Type B pancreatic cell (in vitro differentiated cells): Measurements from ENCODE around the gene SULT2B1. TPM values are rescaled to one million over a fixed set of nuclear protein-coding genes. Genes with fewer than 3 reads are reported as not detected.

Source experiments
- DNase-seq: peaks from one replicate; pipeline ENCODE4 v3.0.0; 2021; ENCODE audit warnings: mixed read lengths; ENCODE audit not compliant: unreplicated experiment; ENCODE audit errors: extremely low spot score
- H3K27ac Mint-ChIP-seq: 2 replicates; pipeline ENCODE4 v1.8.0; 2021; ENCODE audit warnings: mild to moderate bottlenecking, mixed read lengths
- H3K27me3 Mint-ChIP-seq: 2 replicates; pipeline ENCODE4 v1.8.0; 2021; ENCODE audit warnings: mixed read lengths
- H3K36me3 Mint-ChIP-seq: 2 replicates; pipeline ENCODE4 v1.8.0; 2021; ENCODE audit warnings: mixed read lengths
- H3K4me1 Mint-ChIP-seq: one replicate; pipeline ENCODE4 v1.8.0; 2021; ENCODE audit warnings: mixed read lengths; ENCODE audit not compliant: unreplicated experiment
- H3K4me3 Mint-ChIP-seq: 2 replicates; pipeline ENCODE4 v1.8.0; 2021; ENCODE audit warnings: mild to moderate bottlenecking, mixed read lengths
- H3K9me3 Mint-ChIP-seq: 2 replicates; pipeline ENCODE4 v1.8.0; 2021; ENCODE audit warnings: mixed read lengths
- CTCF ChIP-seq: fragments of 200-600 bp; sonication (generic); conservative IDR thresholded peaks from 2 replicates; pipeline ENCODE4 v1.5.0; 2021; ENCODE audit warnings: antibody characterized with exemption, mild to moderate bottlenecking
- total RNA-seq: library from RNA; stranded (reverse); gene quantifications from 2 replicates; pipeline ENCODE4 v1.2.1, GENCODE V29; 2021; ENCODE audit warnings: low replicate concordance

Gene SULT2B1
- total RNA-seq, 1 donor from 2014 or later, result 0.77 TPM

DNA sequence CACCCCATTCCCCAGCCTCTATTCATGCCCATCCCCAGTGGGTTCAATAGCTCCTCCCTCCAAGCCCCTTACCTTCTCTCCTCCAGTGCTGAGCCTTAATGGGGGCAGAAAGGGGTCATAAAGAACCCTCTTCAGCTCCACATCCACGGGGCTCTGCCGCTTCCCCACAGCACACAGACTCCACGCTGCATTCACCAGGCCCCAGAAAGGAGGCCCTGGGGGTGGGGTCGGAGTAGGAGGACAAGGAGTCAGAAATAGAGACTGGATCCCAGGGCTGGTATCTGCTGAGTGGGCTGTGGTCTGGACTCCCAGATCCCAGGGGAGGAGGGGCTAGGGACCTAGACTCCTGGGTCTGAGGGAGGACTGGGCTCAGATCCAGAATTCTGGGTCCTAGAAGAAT lies 92.4 kb downstream of the SULT2B1 start:
- peak overlapping the region; percentile 50 for H3K27ac Mint-ChIP-seq
- no peak for DNase-seq
- H3K36me3 Mint-ChIP-seq, result no peaks in the 10 kb centered on the region
- H3K27me3 Mint-ChIP-seq, result no peaks in the 10 kb centered on the region
- peak overlapping the region; percentile 97 for H3K4me3 Mint-ChIP-seq
- no peaks in the 10 kb centered on the region for H3K9me3 Mint-ChIP-seq
- H3K4me1 Mint-ChIP-seq, result peaks cover 19% of the 10 kb centered on the region
- TF ChIP-seq CTCF, result no peak

- Mint-ChIP-seq H3K4me1 (peaks cover 19% of the 10 kb centered on the region), H3K9me3 (no peaks in the 10 kb centered on the region), H3K27ac (peak overlapping the region; percentile 72)
Observed at GRCh38 chr19:48644839-48645619, 93.1 kb downstream of the SULT2B1 start.

GRCh38 chr19:48645620-48646000 lies 93.6 kb downstream of the SULT2B1 start:
- TF ChIP-seq CTCF, result no peak
- DNase-seq, result no peak
- Mint-ChIP-seq H3K4me1 (peaks cover 19% of the 10 kb centered on the region), H3K27ac (peak overlapping the region; percentile 72), H3K27me3 (no peaks in the 10 kb centered on the region), H3K4me3 (peak overlapping the region; percentile 97), H3K36me3 (no peaks in the 10 kb centered on the region), H3K9me3 (no peaks in the 10 kb centered on the region)

More at GRCh38 chr19:48644839-48645619, 93.1 kb downstream of the SULT2B1 start:
- TF ChIP-seq CTCF, result no peak
- DNase-seq, result peak; percentile 76
- Mint-ChIP-seq H3K36me3 (no peaks in the 10 kb centered on the region), H3K4me3 (peak overlapping the region; percentile 97), H3K27me3 (no peaks in the 10 kb centered on the region)

DNA sequence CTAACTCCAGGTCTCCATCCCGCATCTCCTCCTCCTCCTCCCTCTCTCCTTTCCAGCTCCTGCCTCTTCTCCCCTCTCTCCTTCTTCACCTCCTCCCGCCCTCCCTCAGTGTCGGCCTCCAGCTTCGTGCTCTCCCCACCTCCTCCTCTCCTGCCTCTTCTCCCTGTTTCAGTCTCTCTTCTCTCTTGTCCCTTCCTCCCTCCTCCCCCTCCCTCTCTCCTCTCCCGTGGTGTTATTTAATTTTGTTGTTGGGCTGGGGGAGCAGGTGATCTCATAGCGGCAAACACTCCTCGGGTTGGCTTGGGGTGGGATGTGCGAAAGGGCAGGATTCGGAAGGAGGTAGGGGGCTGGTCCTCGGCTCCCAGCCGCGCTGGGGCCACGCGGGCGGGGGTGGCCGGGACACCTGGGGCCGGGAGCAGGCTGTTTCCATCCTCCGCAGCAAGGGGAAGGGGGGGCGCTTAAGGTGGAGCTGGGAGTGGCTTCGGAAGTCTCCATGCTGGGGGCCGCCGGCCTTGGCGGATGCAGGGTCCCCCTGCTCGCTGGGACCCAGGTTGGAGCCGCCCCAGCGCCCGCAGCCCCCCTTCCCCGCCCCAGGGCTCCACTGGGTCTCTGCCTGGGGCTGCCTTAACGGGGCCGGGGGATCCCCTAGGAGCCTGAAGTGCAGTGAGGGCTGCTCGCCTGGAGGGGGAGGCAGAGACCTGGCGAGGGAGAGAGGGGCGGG lies 94.2 kb downstream of the SULT2B1 start, which contains the start of gene CA11:
TSS of gene CA11 (minus strand) at position 187 of the 721 bp plus-strand sequence. CDS start 555 bp downstream, outside the sequence.
- Mint-ChIP-seq H3K4me3 (peak within 1 kb of the TSS; percentile 97), H3K27me3 (no peaks in the 10 kb centered on the region), H3K36me3 (no peaks in the 10 kb centered on the region), H3K9me3 (no peaks in the 10 kb centered on the region), H3K27ac (peak within 1 kb of the TSS; percentile 72), H3K4me1 (peaks cover 19% of the 10 kb centered on the region)
- DNase-seq, result peak; percentile 95
- TF ChIP-seq CTCF, result peak; percentile 87

- peak overlapping the region; percentile 50 for H3K4me3 Mint-ChIP-seq
- no peak for DNase-seq
- no peak overlapping the region for H3K27ac Mint-ChIP-seq
- H3K36me3 Mint-ChIP-seq, result no peaks in the 10 kb centered on the region
- no peak for TF ChIP-seq CTCF
- H3K4me1 Mint-ChIP-seq, result peaks cover 19% of the 10 kb centered on the region
- no peaks in the 10 kb centered on the region for H3K27me3 Mint-ChIP-seq
- no peaks in the 10 kb centered on the region for H3K9me3 Mint-ChIP-seq
Observed at GRCh38 chr19:48646722-48647216, 94.8 kb downstream of the SULT2B1 start.
